NCI-H1048 (cell line): ENCODE data around the gene RASL12.
"Not testable (repeated sequence)": the region's sequence is repeated elsewhere in the genome, so short reads cannot be mapped to it uniquely, and the experiment has no call there.

ENCODE experiments used
- DNase-seq: peaks from one replicate; lab custom pipeline; 2025; lab: John Stamatoyannopoulos, UW

RASL12 gene, protein sequence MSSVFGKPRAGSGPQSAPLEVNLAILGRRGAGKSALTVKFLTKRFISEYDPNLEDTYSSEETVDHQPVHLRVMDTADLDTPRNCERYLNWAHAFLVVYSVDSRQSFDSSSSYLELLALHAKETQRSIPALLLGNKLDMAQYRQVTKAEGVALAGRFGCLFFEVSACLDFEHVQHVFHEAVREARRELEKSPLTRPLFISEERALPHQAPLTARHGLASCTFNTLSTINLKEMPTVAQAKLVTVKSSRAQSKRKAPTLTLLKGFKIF

DNA sequence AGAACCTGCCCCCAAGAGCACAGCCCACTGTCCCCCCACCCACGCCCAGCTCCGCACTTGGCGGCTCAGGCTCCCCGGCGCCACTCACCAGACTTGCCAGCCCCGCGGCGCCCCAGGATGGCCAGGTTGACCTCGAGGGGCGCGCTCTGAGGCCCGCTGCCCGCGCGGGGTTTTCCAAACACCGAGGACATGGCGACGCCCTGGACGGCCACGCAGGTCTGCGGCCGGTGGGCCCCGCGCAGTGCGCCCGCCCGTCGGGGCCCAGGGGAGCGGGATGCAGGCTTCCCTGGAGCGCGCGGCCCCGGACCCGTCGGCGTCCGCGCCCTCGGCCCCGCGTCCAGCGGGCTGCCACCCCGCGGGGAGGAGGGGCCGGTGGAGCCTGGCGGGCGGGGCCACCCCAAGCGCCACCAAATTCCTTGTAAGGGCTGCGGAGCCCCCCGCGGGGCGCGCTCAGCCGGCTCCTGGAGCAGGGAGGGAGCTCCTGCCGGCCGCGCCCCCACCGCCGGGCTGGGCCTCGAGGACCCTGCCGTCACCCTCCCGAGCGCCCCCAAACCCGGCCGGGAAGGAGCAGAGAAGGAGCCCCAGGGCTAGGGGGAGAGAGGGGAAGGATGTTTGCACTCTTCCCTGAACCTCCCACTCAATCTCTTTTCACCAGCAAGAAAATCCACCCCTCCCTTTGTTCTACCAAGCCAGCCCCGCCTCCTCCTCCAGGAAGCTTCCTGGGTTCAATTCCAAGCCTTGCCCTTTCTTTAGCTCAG lies at the start of gene RASL12:
TSS of gene RASL12 (minus strand) at position 347 of the 758 bp plus-strand sequence. CDS start at position 191, 156 bp downstream.
- no peak for DNase-seq

DNA sequence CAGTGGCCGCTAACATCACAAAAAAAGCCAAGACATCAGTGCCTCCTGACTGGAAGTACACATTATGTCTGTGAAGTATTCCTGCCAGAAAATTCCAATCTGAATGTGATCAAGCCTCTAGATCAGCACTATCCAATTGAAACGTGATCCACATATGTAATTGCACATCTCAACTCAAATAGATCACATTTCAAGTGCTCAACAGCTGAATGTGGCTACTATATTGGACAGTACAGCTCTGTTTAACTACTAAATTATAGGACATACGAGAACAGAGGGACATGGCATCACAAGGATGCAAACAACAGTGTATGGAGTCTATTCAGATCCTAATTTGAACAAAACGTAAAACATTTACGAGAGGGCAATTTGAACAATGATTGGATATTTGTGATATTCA lies 47.8 kb upstream of the RASL12 start:
- no peak for DNase-seq

DNA sequence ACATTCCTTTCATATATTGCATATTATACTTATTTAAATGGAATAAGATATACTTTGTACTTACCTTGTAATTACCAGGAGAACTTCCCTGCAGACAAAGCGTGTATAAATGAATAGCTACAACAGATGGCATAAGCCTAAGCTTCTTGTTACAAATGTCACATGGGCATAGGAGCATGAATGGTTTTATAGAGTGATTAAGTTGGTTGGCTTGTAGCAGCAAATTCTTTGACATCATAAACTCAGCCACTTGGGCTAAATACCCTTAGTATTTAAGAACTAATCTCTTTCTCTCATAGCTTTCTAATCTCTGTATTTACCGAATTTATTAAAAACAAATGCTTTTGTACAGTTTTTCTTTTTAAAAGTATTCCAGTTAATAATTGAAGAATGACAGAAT lies 47.3 kb upstream of the RASL12 start, which contains the start of gene UBAP1L:
TSS of gene UBAP1L (minus strand) at position 115 of the 400 bp plus-strand sequence. CDS start 8,985 bp downstream, outside the sequence.
- no peak for DNase-seq

DNA sequence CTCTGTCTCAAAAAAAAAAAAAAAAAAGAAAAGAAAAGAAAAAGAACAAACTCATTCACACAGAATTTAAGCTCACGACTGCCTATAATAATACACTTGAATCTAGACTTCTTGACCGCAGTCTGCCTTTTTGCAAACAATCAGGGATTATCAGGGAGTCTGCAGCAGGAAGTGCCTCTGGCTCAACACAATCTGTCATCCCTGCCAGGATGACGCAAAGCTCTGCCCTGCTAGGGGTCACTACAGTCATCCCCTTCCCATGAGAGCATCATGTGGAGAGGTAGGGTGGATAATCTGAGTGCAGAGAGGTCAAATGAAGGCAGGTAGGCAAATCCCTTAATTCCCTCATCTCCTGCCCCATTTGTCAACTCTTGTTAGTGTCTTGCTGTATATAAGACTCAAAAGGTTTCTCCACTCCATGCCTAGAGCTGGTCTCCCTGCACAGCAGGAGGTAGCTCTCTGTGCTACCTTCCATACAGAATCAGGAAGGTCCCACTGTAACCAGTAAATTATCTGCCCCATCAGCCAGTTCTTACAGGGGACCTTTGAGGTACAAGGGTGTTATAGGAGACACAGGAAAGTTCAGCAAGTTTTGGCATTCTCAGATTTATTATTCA lies 43.0 kb upstream of the RASL12 start:
- no peak for DNase-seq

DNA sequence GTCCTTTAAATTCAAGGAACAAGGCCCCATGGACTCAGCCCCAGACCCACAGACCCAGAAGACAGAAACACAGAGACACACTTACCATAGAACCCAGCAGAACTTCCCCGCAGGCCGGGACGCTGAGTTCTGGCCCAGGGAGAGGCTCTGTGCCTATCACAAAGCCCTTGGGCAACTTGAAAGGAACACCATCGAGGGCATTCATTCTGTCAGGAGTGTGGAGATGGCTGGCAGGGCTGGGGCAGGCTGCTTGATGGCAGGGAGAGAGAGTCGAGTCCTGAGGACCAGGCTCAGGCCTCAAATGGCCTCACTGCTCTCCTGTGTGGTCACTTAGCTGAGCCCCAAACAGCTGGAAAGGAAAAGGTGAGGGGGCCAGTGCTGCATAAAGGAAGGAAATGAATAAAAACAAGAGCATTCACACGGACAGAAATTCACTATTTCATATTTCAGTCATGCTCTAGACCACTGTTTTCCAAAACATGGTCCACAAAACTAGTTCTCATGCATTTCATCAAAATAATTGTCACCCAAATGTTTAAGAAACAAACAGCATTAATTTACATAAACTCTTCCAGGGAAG lies 38.3 kb upstream of the RASL12 start:
- DNase-seq, result no peak

DNA sequence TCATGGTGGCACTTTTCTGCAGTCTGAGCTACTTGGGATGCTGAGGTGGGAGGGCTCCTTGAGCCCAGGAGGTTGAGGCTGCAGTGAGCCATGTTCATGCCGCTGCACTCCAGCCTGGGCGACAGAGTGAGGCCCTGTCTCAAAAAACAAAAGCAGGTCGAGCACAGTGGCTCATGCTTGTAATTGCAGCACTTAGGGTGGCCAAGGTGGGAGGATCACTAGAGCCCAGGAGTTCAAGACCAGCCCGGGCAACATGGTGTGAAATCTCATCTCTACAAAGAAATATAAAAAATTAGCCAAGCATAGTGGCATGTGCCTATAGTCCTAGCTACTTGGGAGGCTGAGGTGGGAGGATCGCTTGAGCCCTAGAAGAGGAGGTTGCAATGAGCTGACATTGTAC lies 37.2 kb upstream of the RASL12 start:
- DNase-seq, result no peak

DNA sequence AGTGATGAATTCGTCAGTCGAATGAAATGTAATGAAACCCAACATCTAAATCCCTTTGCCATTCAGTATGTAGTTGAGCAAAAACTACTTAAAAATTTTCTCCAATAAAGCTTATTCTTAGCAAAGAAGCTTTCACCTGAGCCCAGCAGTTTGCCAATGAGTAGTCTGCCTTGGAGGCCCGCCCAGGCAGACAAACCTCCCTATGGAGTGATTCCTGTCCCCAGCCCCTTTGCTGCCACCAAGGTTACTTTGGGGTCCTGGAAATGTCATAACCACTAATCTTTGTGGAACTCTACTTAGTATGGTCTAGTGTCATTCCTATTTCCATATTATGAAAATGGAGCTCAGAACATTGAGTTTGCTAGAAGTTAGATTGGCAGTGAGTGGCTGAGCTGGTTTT lies 35.1 kb upstream of the RASL12 start:
- DNase-seq, result no peak

DNA sequence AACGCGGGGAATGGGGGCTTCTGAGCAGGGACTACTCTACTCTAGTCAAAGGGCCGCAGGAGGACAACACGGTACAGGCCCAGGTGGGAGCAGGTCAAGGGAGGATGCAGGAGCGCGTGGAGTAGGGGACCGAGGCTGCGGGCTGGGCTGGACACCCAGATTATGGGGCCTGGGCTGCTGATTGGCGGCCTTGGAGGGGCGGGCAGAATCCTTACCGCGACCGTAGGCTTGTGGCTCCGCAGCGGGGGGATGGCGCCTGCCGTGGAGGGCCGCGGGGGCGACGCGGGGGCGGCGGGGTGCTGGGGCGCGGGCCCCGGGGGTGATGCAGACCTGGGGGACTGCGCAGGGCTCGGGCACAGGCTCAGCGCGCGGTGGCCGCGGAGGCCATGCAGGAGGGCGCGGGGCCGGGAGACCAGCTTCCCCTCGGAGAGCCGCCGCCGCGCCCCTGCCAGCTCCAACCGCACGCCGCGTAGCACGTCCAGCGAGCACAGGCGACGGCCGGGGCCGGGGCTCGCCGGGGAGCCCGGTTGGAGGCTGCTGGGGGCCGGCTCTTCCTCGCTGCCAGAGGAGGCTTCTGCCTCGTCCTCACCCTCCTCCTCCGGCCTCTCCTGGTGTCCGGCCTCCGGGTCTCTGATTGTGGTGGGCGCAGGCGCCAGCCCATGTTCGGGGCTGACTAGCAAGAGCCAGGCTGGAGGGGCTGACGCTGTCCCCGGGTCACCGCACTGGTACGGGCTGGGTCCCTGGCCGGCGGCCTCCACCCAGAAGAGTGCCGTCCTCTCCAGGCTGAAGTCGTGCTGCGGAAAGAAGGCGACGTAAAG lies 34.3 kb upstream of the RASL12 start:
- no peak for DNase-seq

DNA sequence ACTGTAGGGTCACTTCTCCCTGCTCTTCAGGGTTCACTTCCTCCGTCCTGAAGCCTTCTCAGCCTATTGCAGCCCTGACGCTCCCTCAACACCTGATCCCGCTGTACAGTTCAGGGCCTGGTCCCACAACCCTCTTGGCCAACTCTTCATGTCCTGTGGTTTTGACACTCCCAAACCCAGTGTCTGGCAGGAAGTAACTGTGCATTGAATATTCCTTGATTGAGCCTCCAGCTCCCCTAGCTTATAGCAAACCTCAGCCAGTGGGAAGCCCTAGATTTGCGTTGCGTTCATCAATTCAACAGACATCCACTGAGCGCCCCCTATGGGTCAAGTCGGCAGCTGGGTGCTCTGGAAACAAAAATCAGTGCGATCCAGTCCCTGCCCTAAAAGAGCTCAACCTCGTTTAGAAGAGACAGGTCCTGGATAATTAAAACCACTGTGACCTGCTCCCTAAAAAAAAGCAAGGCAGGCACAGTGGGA lies 33.7 kb upstream of the RASL12 start:
- no peak for DNase-seq

DNA sequence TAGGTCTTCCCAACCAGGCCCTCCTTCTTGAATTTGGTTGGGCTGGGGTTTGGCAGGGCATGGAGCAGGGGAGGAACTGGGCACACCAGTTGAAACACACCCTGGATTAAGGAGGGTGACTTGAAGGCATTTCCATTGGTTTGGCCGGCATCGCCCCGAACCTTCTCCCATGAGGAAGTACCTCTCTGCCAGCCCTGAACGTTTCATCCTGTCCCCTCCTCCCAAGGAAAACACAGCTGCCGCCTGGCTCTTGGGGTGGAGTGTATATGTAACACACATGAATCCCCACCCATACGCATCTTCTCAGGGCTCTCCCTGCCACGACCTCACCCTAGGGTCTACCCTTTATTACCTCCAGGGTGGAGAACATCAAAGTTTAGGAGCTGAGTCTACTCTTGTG lies 32.7 kb upstream of the RASL12 start:
- no peak for DNase-seq

DNA sequence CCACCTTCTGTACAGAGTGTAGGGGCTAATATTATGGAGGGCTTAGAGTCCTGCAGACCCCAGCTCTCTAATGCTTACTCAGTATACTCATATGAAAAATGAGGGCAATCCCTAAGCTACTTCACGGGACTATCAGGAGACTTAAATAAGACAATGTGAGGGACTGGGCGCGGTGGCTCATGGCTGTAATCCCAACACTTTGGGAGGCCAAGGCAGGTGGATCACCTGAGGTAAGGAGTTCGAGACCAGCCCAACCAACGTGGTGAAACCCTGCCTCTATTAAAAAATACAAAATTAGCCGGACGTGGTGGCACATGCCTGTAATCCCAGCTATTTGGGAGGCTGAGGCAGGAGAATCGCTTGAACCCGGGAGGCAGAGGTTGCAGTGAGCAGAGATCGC lies 32.0 kb upstream of the RASL12 start:
- DNase-seq, result not testable (repeated sequence)

DNA sequence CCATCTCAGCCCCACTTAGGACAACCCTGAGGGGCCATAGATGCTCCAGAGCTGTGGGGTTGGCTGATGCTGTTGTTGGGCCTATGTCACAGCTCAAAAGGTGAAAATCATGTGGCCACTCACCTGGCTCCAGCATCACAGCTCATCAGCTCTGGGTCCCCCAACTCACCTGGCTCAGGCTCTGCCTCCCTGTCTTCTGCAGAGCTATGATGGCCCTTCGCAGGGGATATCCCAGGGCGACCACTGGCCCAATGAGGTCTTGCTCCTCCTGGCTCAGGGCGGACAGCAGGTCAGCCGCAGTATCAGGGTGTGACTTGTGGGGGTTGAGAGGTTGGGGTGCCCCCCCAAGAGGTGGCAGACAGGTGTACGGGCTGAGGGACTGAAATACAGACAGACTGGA lies 31.5 kb upstream of the RASL12 start:
- DNase-seq, result no peak

DNA sequence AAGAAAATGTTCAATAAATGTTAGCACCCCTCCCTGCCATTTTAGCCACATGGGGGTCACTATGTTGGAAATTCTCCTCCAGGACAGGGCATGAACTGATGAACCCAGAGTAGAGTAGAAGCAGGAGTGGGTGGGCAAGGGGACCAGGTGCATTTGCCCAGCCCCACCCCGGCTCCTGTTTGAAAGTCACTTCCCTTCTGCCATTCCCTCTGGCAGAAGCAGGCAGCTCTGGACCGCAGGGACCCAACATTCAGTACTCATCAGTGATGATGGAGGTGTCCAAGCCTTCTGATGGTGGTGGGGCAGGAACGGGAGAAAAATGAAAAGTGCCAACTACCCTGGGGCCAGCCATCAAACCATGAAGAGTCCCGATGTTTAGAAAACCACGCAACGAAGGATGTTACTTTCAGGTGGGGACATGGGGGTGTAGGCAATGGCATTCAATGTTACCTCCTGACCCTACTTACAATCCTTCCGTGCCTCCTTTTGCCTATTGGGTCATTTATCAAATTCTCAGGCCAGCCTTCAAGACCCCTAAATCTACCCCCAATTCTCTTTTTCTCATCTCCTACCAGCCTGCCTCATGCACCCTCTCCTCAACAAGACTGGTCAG lies 30.0 kb upstream of the RASL12 start:
- DNase-seq, result no peak

DNA sequence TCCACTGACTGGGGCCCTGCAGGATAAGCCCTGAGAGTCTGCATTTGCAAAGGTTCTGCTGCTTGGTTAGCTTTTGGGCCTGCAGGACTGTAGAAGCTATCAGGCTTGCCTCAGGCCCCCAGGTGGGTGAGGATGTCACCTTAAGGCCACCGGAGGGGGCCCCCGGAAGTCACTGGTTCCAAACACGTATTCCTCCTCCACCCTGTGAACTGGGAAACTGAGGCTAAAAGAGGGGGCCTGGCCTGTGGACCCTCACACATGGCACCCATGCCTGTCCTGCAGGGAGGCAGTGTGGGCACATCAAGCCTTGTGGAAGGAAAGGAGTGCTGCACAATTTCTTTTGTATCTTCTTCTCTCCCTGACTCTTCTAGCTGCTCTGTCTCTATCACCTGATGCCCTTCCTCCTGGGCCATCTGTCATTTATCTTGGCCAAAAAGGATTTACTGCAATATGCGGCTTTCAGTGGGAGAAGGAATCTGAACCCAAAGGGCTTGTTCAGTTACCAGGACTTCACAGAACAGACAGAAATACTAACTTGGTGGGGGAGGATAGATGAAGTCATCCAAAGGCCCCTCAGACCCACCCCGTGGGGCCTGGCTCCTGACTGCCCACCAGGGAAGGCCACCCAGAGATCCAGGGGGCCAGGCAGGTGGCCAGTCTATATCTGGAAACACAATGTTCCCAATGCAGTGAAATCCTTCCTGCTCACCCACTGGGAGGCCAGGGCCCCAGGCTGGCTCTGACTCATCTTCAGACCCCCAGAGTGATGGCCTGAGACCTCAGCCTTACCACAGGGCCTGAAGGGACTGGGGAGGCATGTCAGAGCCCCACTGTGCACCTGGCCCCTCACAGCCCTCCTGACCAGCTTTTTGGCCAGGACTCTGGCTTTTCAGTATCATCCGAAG lies 28.9 kb upstream of the RASL12 start:
- no peak for DNase-seq

DNA sequence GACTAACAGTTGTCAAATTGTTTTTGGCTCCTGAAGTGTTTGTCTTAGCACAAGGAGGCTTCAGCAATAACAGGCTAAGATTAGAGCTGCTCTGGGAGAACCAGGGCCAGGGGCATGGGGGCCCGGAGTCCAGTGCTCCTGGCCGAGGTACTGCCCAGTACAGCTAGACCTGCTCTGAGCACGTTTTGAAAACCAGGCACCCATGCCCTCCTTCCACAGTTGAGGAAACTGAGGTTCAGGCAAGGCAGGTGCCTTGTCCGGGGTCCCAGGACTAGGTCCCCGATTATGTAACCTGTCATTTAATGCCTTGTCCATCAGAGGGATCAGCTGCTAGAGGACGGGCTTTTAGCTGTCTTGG lies 27.9 kb upstream of the RASL12 start:
- DNase-seq, result no peak

DNA sequence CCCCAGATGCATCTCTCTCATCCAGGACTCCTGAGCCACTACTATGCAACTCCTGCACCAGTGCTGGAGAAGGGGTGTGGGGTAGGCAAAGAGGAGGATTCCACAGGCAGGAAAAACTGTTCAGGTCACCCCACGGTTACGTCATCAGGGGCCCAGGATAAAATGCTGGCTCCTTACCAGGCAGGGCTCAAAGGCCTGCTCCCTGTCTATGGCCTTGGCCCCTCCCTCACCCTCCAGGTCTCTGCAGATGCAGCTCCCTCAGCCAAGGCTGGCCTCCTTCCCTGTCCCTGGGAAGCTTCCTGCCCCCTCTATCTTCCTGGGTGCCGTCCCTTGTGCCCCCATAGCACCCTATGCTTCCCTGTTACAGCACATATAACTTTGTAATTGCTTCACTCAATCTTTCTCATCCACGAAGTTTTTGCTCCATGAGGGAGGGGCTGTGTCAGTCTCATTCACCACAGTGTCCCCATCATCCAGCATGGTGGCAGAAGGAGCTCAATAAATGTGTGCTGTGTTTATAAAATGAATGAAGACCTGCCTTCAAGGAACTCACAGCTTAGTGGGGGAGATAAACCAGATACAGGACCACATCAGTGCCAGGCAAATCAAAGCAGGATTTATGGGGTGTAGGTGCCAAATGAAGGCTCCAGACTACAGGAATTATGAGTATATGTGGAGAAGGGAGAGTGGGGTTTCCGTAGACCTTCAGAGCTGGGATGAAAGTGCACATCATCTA lies 27.4 kb upstream of the RASL12 start:
- DNase-seq, result no peak

DNA sequence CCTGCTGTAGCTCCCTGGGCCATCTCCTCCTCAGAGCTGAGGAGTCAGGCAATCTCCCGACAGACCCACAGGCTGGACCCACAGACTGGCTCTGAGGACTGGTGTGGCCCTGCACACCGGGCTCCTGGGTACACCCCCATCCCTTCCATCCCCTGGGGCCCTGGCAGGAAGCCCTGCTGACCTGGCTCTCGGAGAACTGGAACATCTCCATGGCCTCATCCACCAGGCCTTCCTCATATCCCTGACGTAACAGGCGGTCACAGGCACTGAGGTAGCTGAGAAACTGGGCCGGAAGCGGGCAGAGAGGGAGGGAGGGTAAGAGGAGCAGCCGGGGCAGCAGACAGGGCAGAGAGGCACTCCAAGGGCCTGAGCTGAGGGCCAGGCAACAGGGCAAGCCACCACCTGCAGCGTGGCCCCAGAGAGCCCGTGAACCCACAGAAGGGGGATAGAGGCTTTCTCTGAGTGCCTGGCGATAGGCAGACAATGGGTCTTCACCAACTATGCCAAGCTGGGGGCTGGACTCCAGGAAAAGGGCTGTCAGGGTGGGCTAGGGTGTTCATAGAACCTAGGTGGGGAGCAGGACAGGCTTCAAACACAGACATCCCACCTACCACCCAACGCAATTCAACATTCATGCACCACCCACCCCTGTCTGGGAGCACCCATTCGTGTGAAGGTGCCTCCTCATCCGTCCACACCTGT lies 26.7 kb upstream of the RASL12 start:
- DNase-seq, result no peak

DNA sequence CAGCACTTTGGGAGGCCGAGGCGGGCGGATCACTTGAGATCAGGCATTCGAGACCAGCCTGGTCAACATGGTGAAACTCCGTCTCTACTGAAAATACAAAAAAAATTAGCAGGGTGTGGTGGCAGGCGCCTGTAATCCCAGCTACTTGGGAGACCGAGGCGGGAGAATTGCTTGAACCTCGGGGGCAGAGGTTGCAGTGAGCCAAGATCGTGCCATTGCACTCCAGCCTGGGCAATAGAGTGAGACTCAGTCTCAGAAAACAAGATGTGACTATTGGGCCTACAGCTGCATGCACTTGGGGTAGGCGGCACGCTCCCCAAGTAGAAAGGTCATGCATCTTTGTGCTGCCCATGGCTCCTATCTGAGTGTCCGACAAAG lies 26.0 kb upstream of the RASL12 start:
- DNase-seq, result not testable (repeated sequence)
